GM18508 (cell line): ENCODE results near the gene FANK1.

Experiments used
- ATAC-seq: cut with Tn5 transposase; IDR thresholded peaks from one replicate; pipeline ENCODE4 v1.9.1; 2021; ENCODE audit warnings: moderate number of reproducible peaks; ENCODE audit not compliant: insufficient read depth, unreplicated experiment

The FANK1 gene

GRCh38 chr10:126054191-126054590 is 157.8 kb downstream of the FANK1 start:
- ATAC-seq = no peak

- no peak for ATAC-seq
These were observed 161.1 kb downstream of the FANK1 start for GRCh38 chr10:126057494-126057893.

- no peak for ATAC-seq
These were observed 161.7 kb downstream of the FANK1 start for GRCh38 chr10:126058104-126058503.

- ATAC-seq = no peak
These were observed 162.1 kb downstream of the FANK1 start for GRCh38 chr10:126058507-126058906.
